Gastrocnemius medialis (tissue), 4 donors: ENCODE data around the gene FAM13A. TPM values are rescaled to one million over a fixed set of nuclear protein-coding genes. Genes with fewer than 3 reads are reported as not detected.

Source experiments
- ATAC-seq, 2 donors: fragments of 150-250 bp; one replicate each; pipeline ENCODE4 v1.9.1; 2016
- DNase-seq, 2 donors: peaks; one replicate each; pipeline ENCODE4 v3.0.0-alpha.2; 2019
- H3K27ac ChIP-seq, 4 donors: fragments of 200-600 bp; sonication (generic); 1 replicate in 1 of 4; 2 replicates in 3 of 4; pipeline ENCODE4 v1.5.1; 2016 to 2018; ENCODE audit warnings: mild to moderate bottlenecking in 2 of 4, moderate library complexity in 1 of 4
- H3K27me3 ChIP-seq, 3 donors: fragments of 200-600 bp; sonication (generic) in 2 of 3; 1 replicate in 1 of 3; 2 replicates in 2 of 3; pipeline versions ENCODE4 v1.5.1 to v1.6.0; 2016 to 2019; ENCODE audit warnings: mild to moderate bottlenecking in 1 of 3, moderate library complexity in 1 of 3
- H3K36me3 ChIP-seq, 2 donors: fragments of 200-600 bp; sonication (generic) in 1 of 2; one replicate each; pipeline ENCODE4 v1.5.1; 2017 to 2018
- H3K4me1 ChIP-seq, 2 donors: fragments of 200-600 bp; sonication (generic) in 1 of 2; one replicate each; pipeline ENCODE4 v1.5.1; 2016 to 2017; ENCODE audit warnings: mild to moderate bottlenecking in 2 of 2
- H3K4me3 ChIP-seq, 4 donors: fragments of 200-600 bp; sonication (generic) in 3 of 4; 1 replicate in 1 of 4; 2 replicates in 3 of 4; pipeline ENCODE4 v1.5.1; 2016 to 2019; ENCODE audit warnings: mild to moderate bottlenecking in 2 of 4
- H3K9me3 ChIP-seq, 3 donors: fragments of 200-600 bp; sonication (generic) in 2 of 3; 1 replicate in 1 of 3; 2 replicates in 2 of 3; pipeline ENCODE4 v1.5.1; 2016 to 2019
- POLR2A ChIP-seq, 2 donors: fragments of 450-650 bp; IDR thresholded peaks; one replicate each; pipeline ENCODE4 v1.6.1; 2017; ENCODE audit warnings: antibody characterized with exemption in 2 of 2, mild to moderate bottlenecking in 2 of 2, moderate library complexity in 2 of 2
- in situ Hi-C, 4 donors: fragments of 200-750 bp; cut with MboI; loops; one replicate each; pipeline versions ENCODE4 v1.15.0 to v1.8.0; 2017; ENCODE audit warnings: low sequenced_read_pairs in 4 of 4
- intact Hi-C: fragments of 100-400 bp; cut with DNase I; formaldehyde crosslinking; loops from one replicate; pipeline ENCODE4 v1.15.1; 2023; ENCODE audit warnings: low total_unique reads
- total RNA-seq, 4 donors: library from RNA; depleted of rRNA; stranded (reverse); fragments of >200 nt; gene quantifications; one replicate each; pipeline versions ENCODE4 v1.1.0 to v1.2.3, GENCODE V29; 2016
- TF ChIP-seq, protein P1 (sequence below), 5 experiments: fragments of 450-650 bp in 3 of 5; fragments of 200-600 bp in 2 of 5; sonication (generic) in 2 of 5; IDR thresholded peaks in 4 of 5; conservative IDR thresholded peaks in 1 of 5; 1 replicate in 4 of 5; 2 replicates in 1 of 5; pipeline ENCODE4 v1.5.1; 2016 to 2019; ENCODE audit warnings: antibody characterized with exemption in 5 of 5, mild to moderate bottlenecking in 3 of 5, moderate library complexity in 3 of 5

The FAM13A gene
- total RNA-seq, 4 donors from 2014 or later = 6.7 to 14.1 (median 11.4) TPM

DNA sequence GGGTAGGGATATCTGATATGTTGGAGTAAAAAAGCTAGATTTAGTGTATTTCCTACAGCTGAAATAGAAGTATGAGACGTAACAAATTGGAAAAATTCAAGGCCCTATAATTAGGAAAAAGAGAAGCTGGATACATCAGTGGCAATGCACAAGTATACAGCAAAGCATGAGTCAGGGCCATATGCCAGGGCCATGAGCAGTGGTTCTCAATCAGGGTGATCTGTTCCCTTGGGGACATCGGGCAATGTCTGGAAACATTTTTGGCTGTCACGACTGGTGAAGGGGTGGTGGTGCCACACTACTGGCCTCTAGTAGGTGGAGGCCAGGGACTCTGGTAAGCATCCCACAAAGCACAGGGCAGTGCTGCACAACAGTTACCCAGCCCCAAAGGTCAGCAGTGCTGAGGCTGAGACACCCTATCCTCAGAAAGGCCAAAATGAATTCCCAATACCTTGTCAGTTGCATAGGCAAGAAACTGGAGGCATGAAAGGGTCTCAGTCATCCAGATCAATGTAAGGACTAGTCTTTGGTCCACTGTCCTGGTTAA lies 322.5 kb downstream of the FAM13A start:
- in situ Hi-C loops (no loop called here), intact Hi-C loops (no loop called here)
- H3K27ac ChIP-seq = peak overlapping the region; percentile 79 to 90 (median 86)
- H3K36me3 ChIP-seq = peaks cover 0 to 29% of the 10 kb centered on the region in 2 donors
- no peaks in the 10 kb centered on the region for H3K27me3 ChIP-seq
- H3K4me3 ChIP-seq = no peak overlapping the region
- no peaks in the 10 kb centered on the region for H3K9me3 ChIP-seq
- DNase-seq = no peak
- ATAC-seq = no peak
- TF ChIP-seq, protein P1, sequence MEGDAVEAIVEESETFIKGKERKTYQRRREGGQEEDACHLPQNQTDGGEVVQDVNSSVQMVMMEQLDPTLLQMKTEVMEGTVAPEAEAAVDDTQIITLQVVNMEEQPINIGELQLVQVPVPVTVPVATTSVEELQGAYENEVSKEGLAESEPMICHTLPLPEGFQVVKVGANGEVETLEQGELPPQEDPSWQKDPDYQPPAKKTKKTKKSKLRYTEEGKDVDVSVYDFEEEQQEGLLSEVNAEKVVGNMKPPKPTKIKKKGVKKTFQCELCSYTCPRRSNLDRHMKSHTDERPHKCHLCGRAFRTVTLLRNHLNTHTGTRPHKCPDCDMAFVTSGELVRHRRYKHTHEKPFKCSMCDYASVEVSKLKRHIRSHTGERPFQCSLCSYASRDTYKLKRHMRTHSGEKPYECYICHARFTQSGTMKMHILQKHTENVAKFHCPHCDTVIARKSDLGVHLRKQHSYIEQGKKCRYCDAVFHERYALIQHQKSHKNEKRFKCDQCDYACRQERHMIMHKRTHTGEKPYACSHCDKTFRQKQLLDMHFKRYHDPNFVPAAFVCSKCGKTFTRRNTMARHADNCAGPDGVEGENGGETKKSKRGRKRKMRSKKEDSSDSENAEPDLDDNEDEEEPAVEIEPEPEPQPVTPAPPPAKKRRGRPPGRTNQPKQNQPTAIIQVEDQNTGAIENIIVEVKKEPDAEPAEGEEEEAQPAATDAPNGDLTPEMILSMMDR (IDR thresholded peaks at IDR 0.05 in 4 of 5, conservative IDR thresholded peaks at IDR 0.05 in 1 of 5) = no peak
- TF ChIP-seq POLR2A (IDR thresholded peaks at IDR 0.05) = no peak
- peaks cover 31 to 41% of the 10 kb centered on the region in 2 donors for H3K4me1 ChIP-seq

DNA sequence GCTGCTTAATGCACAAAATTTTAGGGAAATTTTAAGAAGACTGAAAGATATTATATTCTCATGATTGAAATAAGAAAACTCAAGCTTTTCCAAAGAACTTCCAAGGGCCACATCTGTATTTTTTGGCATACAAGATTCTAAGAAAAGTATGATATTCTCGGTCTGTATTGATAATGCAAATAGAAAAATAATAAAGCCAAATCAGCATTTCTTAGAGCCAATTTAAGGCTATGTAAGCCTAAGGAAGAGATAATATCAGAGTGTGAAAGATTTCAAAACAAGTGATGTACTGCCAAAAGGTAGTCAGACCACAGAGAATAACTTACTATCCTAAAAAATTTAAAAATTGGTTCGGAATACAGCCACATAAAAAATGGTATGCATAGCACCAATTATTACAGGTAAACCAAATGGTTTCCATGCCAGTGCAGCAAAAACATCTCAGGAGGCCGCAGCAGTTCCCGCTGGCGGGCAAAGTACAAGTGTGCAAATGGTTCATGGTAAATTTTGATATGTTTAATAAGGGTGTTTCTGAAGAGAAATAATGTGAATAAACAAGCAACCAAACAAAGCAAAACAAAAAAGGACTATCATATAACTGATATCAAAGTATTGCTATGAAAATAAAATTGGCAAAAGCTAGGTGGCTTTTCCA lies 324.1 kb downstream of the FAM13A start:
- H3K9me3 ChIP-seq = no peaks in the 10 kb centered on the region
- H3K27ac ChIP-seq = peak overlapping the region in 2 of 4 donors; percentile 88 to 90
- H3K4me1 ChIP-seq = peaks cover 37 to 44% of the 10 kb centered on the region in 2 donors
- H3K36me3 ChIP-seq = peaks cover 0 to 20% of the 10 kb centered on the region in 2 donors
- DNase-seq = no peak
- in situ Hi-C loops (no loop called here), intact Hi-C loops (no loop called here)
- no peak for ATAC-seq
- H3K4me3 ChIP-seq = no peak overlapping the region
- no peak for TF ChIP-seq POLR2A (IDR thresholded peaks at IDR 0.05)
- TF ChIP-seq, protein P1 (IDR thresholded peaks at IDR 0.05 in 4 of 5, conservative IDR thresholded peaks at IDR 0.05 in 1 of 5) = no peak
- no peaks in the 10 kb centered on the region for H3K27me3 ChIP-seq

DNA sequence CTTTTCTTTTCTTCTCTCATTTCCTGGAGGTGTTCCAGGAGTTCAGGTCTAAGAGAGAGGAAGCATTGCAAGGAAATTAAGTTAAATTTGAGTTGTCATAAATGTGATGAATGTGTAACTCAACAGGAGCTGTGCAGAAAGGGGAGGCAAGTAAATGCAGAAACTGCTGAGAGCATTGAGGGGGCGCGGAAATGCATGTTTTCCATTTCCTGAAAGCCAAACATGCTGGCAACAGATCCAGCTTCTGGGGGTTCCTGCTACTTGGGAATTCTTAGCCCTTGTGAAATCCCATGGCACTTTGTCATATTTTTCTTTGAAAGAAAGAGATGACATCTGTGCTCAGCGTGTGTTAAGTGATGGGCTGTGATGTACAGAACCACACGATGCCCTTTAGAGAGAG lies 325.6 kb downstream of the FAM13A start:
- H3K36me3 ChIP-seq = peaks cover 0 to 33% of the 10 kb centered on the region in 2 donors
- no peak for ATAC-seq
- H3K27me3 ChIP-seq = no peaks in the 10 kb centered on the region
- no peaks in the 10 kb centered on the region for H3K9me3 ChIP-seq
- in situ Hi-C loops (no loop called here), intact Hi-C loops (no loop called here)
- H3K4me1 ChIP-seq = peaks cover 36 to 37% of the 10 kb centered on the region in 2 donors
- H3K27ac ChIP-seq = no peak overlapping the region
- no peak for TF ChIP-seq POLR2A (IDR thresholded peaks at IDR 0.05)
- TF ChIP-seq, protein P1 (IDR thresholded peaks at IDR 0.05 in 4 of 5, conservative IDR thresholded peaks at IDR 0.05 in 1 of 5) = no peak
- DNase-seq = no peak
- H3K4me3 ChIP-seq = no peak overlapping the region

DNA sequence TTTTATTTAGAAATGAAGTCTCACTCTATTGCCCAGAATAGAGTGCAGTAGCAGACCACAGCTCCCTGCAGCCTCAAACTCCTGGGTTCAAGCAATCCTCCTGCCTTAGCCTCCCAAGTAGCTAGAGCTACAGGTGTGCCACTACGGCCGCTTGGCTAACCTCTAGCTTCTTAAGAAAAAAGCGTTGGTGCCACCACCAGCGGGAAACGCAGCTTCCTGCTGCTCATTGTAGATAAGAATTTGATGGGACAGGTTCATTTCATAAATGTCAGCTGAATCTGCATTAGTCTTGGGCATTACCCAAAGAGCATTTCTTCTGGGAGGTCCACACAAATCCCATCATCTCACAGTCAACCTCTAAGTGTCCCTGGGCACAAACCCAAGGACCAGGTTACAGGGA lies 326.2 kb downstream of the FAM13A start:
- peaks cover 30 to 37% of the 10 kb centered on the region in 2 donors for H3K4me1 ChIP-seq
- H3K9me3 ChIP-seq = no peaks in the 10 kb centered on the region
- H3K36me3 ChIP-seq = peaks cover 0 to 33% of the 10 kb centered on the region in 2 donors
- H3K27ac ChIP-seq = no peak overlapping the region
- intact Hi-C loops = no loop called here
- no peaks in the 10 kb centered on the region for H3K27me3 ChIP-seq
- in situ Hi-C loops = no loop called here
- H3K4me3 ChIP-seq = no peak overlapping the region
- no peak for DNase-seq
- TF ChIP-seq, protein P1 (IDR thresholded peaks at IDR 0.05 in 4 of 5, conservative IDR thresholded peaks at IDR 0.05 in 1 of 5) = no peak
- no peak for TF ChIP-seq POLR2A (IDR thresholded peaks at IDR 0.05)
- ATAC-seq = no peak
